ENCODE results near the gene BUD31. TPM values are rescaled to one million over a fixed set of nuclear protein-coding genes. Genes with fewer than 3 reads are reported as not detected.
"Not testable (repeated sequence)": the region's sequence is repeated elsewhere in the genome, so short reads cannot be mapped to it uniquely, and the experiment has no call there.

BUD31 gene
- total and polyA plus RNA-seq, 8 donors = 58.0 to 155 (median 110) TPM

- 86 to 95% (median 87%) methylated on average over 9 to 10 of the region's 10 CpGs for WGBS, 5 donors
These were observed 20.3 kb downstream of the BUD31 start for GRCh38 chr7:99428972-99429566.

GRCh38 chr7:99429756-99430155 is 21.0 kb downstream of the BUD31 start:
- H3K4me1 ChIP-seq = no peaks in the 10 kb centered on the region
- peaks cover 42 to 93% (median 86%) of the 10 kb centered on the region in 4 donors for H3K36me3 ChIP-seq
- no peak overlapping the region for H3K4me3 ChIP-seq
- intact Hi-C loops (cut with DNase I; ENCODE audit: low total_unique reads) = no loop called here
- DNase-seq = no peak
- no peak overlapping the region for H3K27ac ChIP-seq
- 89 to 99% (median 95%) methylated on average over 8 of the region's 8 CpGs for WGBS, 5 donors
- H3K9me3 ChIP-seq = no peaks in the 10 kb centered on the region
- H3K27me3 ChIP-seq = no peaks in the 10 kb centered on the region
- TF ChIP-seq CTCF (IDR thresholded peaks at IDR 0.05) (no peak), EP300 (IDR thresholded peaks at IDR 0.05) (no peak), POLR2AphosphoS5 (IDR thresholded peaks at IDR 0.05) (no peak), POLR2A (IDR thresholded peaks at IDR 0.05) (no peak)

More at GRCh38 chr7:99428972-99429566, 20.3 kb downstream of the BUD31 start:
- DNase-seq = no peak
- Histone ChIP-seq H3K9me3 (no peaks in the 10 kb centered on the region), H3K4me1 (no peaks in the 10 kb centered on the region), H3K4me3 (no peak overlapping the region), H3K36me3 (peaks cover 47 to 93% (median 86%) of the 10 kb centered on the region in 4 donors), H3K27ac (no peak overlapping the region), H3K27me3 (no peaks in the 10 kb centered on the region)
- intact Hi-C loops (cut with DNase I; ENCODE audit: low total_unique reads) = no loop called here
- TF ChIP-seq POLR2A (IDR thresholded peaks at IDR 0.05) = no peak
- no peak for TF ChIP-seq CTCF (IDR thresholded peaks at IDR 0.05)
- no peak for TF ChIP-seq EP300 (IDR thresholded peaks at IDR 0.05)
- no peak for TF ChIP-seq POLR2AphosphoS5 (IDR thresholded peaks at IDR 0.05)

GRCh38 chr7:99431756-99432540 is 23.2 kb downstream of the BUD31 start:
- H3K4me1 ChIP-seq; intact Hi-C loops (cut with DNase I; ENCODE audit: low total_unique reads); DNase-seq; H3K4me3 ChIP-seq; H3K27me3 ChIP-seq; H3K27ac ChIP-seq; H3K9me3 ChIP-seq: not testable (repeated sequence)
- WGBS, 5 donors = 71 to 86% (median 80%) methylated on average over 13 of the region's 13 CpGs
- peaks cover 44 to 83% (median 78%) of the 10 kb centered on the region in 4 donors for H3K36me3 ChIP-seq

- TF ChIP-seq EP300 (IDR thresholded peaks at IDR 0.05) (no peak), CTCF (IDR thresholded peaks at IDR 0.05) (no peak), POLR2A (IDR thresholded peaks at IDR 0.05) (no peak), POLR2AphosphoS5 (IDR thresholded peaks at IDR 0.05) (no peak)
- Histone ChIP-seq H3K9me3 (no peaks in the 10 kb centered on the region), H3K36me3 (peaks cover 44 to 79% (median 72%) of the 10 kb centered on the region in 4 donors), H3K4me1 (peaks cover 5 to 18% (median 10%) of the 10 kb centered on the region in 4 donors), H3K4me3 (no peak overlapping the region), H3K27me3 (no peaks in the 10 kb centered on the region), H3K27ac (no peak overlapping the region)
- intact Hi-C loops (cut with DNase I; ENCODE audit: low total_unique reads) = no loop called here
- 91 to 96% (median 94%) methylated on average over 6 to 9 of the region's 9 CpGs for WGBS, 5 donors
- no peak for DNase-seq
These were observed 24.4 kb downstream of the BUD31 start for GRCh38 chr7:99433158-99433557.

Measured in stomach (tissue), 9 donors.